Measurements from ENCODE around the gene YY1.
"Not testable (repeated sequence)": the region's sequence is repeated elsewhere in the genome, so short reads cannot be mapped to it uniquely, and the experiment has no call there.

The YY1 gene
- total RNA-seq: 227 to 322 (median 249) reads per million in 4 experiments

- DNase-seq: peak; percentile 98
Measured at GRCh38 chr14:100238419-100239210, at the start of gene YY1. YY1 (plus strand) TSS chr14:100239144; CDS start chr14:100239245, 101 bp downstream.

DNA sequence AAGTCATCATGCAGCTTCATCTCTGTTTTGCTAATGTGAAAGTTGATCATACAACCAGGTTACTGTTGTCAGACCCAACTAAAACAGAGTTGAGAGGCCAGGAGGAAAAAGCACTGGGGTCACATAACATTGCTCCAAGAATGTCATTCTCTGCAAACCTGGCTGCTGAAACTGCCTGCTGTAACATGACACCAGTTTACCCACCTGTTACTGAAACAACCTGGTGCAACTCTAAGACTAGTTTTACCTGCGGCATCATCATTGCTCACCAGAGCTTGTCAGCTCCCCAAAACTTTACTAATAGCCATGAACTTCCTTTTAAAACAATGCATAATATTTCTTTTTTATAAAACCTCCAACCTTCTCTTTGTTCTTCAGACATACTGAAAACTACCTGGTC lies 48.8 kb upstream of the YY1 start:
- DNase-seq: no peak

DNA sequence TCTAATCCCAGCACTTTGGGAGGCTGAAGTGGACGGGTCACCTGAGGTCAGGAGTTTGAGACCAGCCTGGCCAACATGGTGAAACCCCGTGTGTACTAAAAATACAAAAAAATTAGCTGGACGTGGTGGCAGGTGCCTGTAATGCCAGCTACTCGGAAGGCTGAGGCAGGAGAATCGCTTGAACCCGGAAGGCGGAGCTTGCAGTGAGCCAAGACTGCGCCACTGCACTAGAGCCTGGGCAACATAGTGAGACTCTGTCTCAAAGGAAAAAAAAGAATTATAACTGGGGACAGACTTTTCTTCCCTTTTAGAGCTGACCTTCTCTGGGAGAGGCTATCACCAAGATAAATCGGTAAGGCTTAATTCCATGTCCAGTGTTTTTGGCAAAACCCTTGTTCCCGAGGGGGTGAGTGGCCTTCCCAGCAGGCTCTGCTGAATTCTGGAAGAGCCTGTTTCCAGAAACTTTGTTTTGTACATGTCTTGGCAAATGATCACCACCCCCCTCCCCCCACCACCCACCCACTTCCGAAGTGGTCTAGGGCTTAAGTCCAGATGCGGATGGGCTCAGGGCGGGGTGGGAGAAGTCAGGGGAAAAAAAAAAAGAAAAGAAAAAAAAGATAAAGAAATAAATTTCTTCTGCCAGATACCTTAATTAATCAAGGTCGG lies 47.2 kb upstream of the YY1 start:
- no peak for DNase-seq

GRCh38 chr14:100192250-100192671 lies 46.7 kb upstream of the YY1 start:
- DNase-seq: no peak

DNA sequence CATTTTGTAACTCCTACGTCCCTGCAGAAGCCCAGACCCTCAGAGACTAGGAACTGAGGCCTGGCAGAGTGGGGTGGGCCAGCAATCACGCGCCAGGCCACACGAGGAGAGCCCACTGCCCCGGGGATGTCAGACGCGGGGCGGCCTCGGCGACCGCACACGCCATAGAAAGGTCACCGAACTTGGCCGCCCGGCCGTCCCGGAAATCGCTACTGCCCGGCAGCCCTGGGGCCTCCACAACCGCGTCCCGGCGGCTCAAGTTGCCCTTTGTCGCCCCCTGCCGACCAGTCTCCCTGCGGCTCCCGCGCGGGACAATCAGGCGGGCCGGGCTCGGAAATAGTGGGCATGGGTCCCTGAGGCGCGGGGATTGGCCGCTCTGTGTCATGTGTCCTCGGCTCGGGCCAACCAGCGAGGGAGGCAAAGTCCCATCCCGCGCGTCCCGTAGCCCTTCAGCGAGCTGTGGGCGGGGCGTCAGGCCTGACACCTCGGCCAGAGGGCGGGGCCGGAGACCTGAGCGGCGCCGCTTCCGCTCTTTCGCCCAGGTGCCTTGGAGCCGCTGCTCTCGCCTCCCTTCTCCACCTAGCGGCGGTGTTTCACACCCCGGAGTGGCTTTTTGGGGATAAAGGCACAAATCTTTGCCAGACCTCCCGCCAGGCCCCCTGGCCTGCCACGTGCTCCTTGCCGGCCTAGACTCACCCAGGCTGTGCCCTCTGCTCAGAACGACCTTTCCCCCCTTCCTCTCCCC lies 46.1 kb upstream of the YY1 start:
- peak; percentile 99 for DNase-seq

GRCh38 chr14:100193417-100194357 lies 45.3 kb upstream of the YY1 start:
- no peak for DNase-seq

DNA sequence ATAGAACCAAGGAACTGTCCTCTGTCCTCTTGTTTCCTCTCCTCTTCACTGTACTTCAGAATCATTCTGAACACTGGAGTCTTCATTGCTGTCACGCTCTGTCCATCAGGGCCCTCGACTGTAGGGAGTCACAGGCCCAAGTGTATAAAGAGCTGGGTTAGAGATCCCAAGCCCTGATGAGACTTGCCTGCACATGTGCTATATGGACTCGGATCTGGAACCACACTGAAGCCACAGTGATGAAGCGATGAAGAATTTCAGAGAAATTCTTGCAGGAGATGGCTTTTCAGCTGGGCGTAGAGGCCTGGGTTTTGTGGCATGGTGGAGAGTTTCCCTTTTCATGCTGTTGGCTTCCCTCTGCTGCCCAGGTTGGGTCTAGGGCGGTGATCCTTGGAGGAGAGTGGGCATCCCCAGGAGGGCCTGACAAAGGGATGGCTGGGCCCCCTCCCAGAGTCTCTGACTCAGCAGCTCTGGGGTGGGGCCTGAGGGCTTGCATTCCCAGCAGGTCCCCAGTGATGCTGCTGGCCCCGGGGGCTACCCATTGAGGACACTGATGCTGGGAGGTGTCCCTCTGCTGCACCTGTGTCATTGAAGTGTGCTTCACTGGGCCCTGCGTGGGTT lies 39.6 kb upstream of the YY1 start:
- no peak for DNase-seq

DNA sequence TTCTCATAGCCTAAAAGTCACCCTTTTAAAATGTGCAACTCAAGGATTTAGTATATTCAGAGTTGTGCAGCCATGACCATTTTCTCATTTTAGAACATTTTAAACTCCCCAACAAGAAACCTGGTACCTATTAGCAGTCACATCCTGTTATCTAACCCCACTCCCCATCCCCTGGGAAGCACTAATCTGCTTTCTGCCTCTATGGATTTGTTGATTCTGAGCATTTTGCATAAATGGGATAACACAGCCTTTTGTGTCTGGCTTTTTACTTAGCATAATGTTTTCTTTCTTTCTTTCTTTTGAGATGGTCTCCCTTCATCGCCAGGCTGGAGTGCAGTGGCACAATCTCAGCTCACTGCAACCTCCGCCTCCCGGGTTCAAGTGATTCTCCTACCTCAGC lies 38.6 kb upstream of the YY1 start:
- DNase-seq: no peak

- DNase-seq: no peak
Measured at GRCh38 chr14:100201701-100202100, 37.2 kb upstream of the YY1 start.

DNA sequence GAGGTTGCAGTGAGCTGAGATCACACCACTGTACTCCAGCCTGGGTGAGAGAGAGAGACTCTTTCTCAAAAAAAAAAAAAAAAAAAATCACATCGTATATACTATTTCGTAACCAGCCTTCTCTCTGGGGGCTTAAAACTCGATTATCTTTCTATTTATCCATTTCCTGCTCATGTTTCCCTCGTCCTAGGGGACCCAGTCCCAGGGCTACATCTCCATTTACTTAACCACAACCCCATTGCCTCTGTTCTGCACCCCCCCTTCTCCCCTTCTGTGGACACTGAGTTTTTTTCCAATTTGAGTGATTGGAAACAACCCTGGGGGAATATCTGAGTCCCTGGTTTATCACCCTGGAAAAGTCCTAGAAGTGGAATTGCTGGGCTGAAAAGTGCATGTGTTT lies 36.2 kb upstream of the YY1 start:
- DNase-seq: no peak

GRCh38 chr14:100203146-100203545 lies 35.8 kb upstream of the YY1 start:
- DNase-seq: no peak

- no peak for DNase-seq
Measured at GRCh38 chr14:100203962-100204834, 34.7 kb upstream of the YY1 start.

DNA sequence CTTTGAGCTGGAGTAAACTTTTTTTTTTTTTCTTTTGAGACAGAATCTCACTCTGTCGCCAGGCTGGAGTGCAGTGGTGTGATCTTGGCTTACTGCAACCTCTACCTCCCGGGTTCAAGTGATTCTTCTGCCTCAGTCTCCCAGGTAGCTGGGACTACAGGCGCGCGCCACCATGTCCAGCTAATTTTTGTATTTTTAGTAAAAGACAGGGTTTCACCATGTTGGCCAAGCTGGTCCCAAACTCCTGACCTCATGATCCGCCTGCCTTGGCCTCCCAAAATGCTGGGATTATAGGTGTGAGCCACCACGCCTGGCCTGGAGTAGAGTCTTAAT lies 34.1 kb upstream of the YY1 start:
- not testable (repeated sequence) for DNase-seq

DNA sequence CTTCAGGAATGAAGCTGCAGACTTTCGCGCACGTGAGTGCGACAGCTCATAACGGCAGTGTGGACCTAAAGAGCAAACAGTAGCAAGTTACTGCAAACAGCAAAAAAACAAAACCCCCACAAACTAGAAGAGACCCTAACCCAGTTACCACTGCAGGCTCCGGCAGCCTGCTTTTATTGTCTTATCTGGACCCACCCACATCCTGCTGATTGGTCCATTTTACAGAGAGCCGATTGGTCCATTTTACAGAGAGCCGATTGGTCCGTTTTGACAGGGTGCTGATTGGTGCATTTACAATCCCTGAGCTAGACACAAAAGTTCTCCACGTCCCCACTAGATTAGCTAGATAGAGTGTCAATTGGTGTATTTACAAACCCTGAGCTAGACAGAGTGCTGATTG lies 31.4 kb upstream of the YY1 start:
- DNase-seq: not testable (repeated sequence)

DNA sequence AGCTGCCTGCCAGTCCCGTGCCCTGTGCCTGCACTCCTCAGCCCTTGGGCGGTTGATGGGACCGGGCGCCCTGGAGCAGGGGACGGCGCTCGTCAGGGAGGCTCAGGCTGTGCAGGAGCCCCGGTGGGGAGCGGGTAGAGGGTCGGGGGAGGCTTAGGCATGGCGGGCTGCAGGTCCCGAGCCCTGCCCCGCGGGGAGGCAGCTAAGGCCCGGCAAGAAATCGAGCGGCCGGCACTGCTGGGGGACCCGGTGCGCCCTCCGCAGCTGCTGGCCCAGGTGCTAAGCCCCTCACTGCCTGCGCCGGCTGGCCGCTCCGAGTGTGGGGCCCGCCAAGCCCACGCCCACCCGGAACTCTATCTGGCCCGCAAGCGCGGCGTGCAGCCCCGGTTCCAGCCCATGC lies 30.8 kb upstream of the YY1 start:
- not testable (repeated sequence) for DNase-seq

- no peak for DNase-seq
Measured at GRCh38 chr14:100211366-100211765, 27.6 kb upstream of the YY1 start.

GRCh38 chr14:100211893-100212292 lies 27.1 kb upstream of the YY1 start:
- DNase-seq: no peak

DNA sequence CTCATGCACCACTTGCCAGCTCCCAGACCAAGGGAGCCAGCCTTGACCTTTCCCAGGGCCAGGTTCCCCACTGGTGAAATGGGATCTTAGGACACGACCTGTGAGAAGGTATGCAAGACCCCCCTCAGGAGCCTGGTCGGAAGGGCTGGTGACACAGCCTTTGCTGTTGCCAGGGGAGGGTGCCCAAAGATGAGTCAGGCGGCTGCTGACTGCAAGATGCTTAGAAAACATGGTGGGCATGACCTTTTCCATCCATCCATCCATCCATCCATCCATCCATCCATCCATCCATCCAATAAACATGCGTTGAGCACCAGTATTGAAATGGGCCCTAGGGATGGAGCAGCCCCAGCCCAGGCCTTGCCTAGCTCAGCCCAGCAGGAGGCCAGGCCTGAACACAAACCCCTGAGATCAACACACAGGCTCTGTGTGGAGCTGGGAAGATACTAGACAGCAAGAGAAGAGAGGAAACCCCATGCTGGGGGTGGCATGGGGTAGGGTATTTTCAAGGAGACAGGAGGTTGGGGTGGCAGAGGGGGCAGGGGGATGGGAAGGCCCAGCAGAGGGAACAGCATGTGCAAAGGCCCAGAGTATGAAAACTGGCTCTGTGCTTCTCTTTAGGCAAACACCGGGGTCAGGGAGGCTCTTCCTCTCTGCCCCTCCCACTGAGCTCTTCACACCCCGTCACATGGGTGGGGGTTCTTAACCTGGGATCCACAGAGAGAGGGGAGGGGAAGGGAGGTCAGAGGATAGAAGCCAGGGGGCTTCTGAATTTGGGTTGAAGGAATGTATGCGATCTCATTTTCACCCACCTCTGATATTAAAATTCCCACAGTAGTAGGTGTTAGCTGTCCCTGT lies 26.2 kb upstream of the YY1 start:
- no peak for DNase-seq

GRCh38 chr14:100213587-100213955 lies 25.4 kb upstream of the YY1 start:
- no peak for DNase-seq

Data from effector CD8-positive, alpha-beta T cell (primary cell).